Activated T-helper 1 cell treated with anti-CD3 and anti-CD28 coated beads, Interleukin-12 subunit alpha, Interleukin-12 subunit beta, Interleukin-2, Interleukin-4 antibody, amounts not matched to agents 30 ng/mL and 10 ng/mL and 1 ng/mL, durations not matched to agents 14 hours and 24 hours and 36 hours (primary cell): ENCODE measurements around the gene SH3RF2. TPM values are rescaled to one million over a fixed set of nuclear protein-coding genes. Genes with fewer than 3 reads are reported as not detected.

Experiments used
- DNase-seq: peaks from one replicate; pipeline ENCODE4 v3.0.0; 2021; ENCODE audit warnings: low spot score
- H3K27ac Mint-ChIP-seq: one replicate; pipeline ENCODE4 v1.8.0; 2021; ENCODE audit warnings: mild to moderate bottlenecking, mixed read lengths
- H3K27me3 Mint-ChIP-seq: one replicate; pipeline ENCODE4 v1.8.0; 2022; ENCODE audit warnings: mild to moderate bottlenecking, moderate library complexity, mixed read lengths; ENCODE audit not compliant: insufficient read depth
- H3K36me3 Mint-ChIP-seq: one replicate; pipeline ENCODE4 v1.8.0; 2021; ENCODE audit warnings: low read depth, mixed read lengths
- H3K4me1 Mint-ChIP-seq: one replicate; pipeline ENCODE4 v1.8.0; 2021; ENCODE audit warnings: low read depth, mixed read lengths
- H3K4me3 Mint-ChIP-seq: one replicate; pipeline ENCODE4 v1.8.0; 2021; ENCODE audit warnings: mild to moderate bottlenecking, moderate library complexity, mixed read lengths
- H3K9me3 Mint-ChIP-seq: one replicate; pipeline ENCODE4 v1.8.0; 2021; ENCODE audit warnings: mixed read lengths
- intact Hi-C: fragments of 100-400 bp; cut with micrococcal nuclease; formaldehyde crosslinking; loops from one replicate; pipeline ENCODE4 v1.15.1; 2024
- total RNA-seq: library from RNA; stranded (reverse); gene quantifications from 2 replicates; pipeline ENCODE4 v1.2.3, GENCODE V29; 2022

The SH3RF2 gene
- total RNA-seq, 1 donor from 2014 or later: 0.18 TPM

GRCh38 chr5:146034605-146035004, 98.2 kb downstream of the SH3RF2 start:
- Mint-ChIP-seq H3K4me3 (no peak overlapping the region), H3K9me3 (no peaks in the 10 kb centered on the region), H3K4me1 (no peaks in the 10 kb centered on the region), H3K27me3 (peaks cover 8% of the 10 kb centered on the region), H3K36me3 (no peaks in the 10 kb centered on the region), H3K27ac (no peak overlapping the region)
- intact Hi-C loops: no loop called here
- DNase-seq: no peak

DNA sequence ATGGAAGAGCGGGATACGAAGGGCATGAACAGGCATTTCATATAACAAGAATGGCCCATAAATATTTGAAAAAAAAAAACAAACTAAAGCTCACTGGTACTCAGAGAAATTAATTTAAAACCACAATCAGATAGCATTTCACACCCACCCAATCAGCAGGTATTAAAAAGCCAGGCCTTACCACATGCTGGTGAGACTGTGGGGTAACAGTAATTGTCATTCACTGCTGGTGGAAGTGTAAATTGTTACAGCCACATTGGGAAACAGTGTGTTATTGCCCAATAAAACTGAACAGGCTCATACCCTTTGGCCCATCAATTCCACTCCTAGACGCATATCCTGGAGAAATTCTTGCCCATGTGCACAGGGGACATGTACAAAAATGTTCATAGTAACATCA, 103.0 kb downstream of the SH3RF2 start:
- H3K9me3 Mint-ChIP-seq: no peaks in the 10 kb centered on the region
- H3K4me1 Mint-ChIP-seq: peaks cover 10% of the 10 kb centered on the region
- no peak overlapping the region for H3K4me3 Mint-ChIP-seq
- H3K27me3 Mint-ChIP-seq: peaks cover 13% of the 10 kb centered on the region
- no peaks in the 10 kb centered on the region for H3K36me3 Mint-ChIP-seq
- intact Hi-C loops: no loop called here
- H3K27ac Mint-ChIP-seq: no peak overlapping the region
- DNase-seq: no peak

DNA sequence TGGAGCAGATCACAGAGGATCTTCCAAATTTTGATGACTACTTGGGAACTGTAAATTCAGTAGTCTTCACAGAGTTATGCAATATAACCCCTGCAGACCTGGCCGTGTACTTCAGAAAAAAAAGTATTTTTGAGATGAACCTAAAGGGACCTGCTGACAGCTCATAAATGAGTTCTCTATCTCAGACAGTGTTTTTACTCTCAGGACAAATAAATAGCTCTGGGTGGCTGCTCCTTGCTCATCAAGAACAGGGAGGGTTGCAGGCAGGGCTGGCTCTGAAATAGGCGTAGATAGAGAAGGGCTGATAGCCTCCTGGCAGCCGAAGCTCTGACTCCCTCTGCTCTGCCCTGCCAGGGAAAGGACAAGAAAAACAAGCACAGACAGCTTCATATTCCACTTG, 104.1 kb downstream of the SH3RF2 start:
- Mint-ChIP-seq H3K27me3 (peaks cover 13% of the 10 kb centered on the region), H3K27ac (no peak overlapping the region), H3K4me1 (peaks cover 10% of the 10 kb centered on the region), H3K9me3 (no peaks in the 10 kb centered on the region), H3K36me3 (no peaks in the 10 kb centered on the region), H3K4me3 (no peak overlapping the region)
- no peak for DNase-seq
- intact Hi-C loops: loop anchor here (10.0 kb wide), 1 partner anchor 1836 kb away; no protein-coding TSS in a partner anchor

DNA sequence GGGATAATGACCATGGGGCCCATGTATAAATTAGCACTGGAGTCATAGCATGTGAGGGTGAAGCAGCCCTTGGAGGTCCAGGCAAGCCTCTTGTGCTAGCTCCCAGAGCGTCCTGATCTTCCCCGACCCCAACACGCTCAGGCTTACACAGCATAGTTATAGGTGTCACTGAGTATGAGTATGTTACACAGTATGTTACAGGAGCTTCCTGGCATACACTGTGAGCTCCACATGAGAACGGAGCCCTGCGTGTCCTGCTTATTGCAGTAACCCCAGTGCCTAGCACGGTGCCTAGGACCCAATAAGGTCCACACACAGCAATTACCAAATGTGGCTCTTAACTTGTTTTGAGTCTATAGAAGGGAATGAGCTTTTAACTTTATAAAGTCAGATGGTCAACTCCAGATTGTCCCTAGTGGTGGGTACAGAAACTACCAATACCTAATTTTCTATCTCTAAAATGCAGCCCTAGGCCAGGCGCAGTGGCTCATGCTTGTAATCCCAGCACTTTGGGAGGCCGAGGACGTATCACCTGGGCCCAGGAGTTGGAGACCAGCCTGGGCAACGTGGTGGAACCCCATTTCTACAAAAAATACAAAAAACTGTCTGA, 104.9 kb downstream of the SH3RF2 start:
- no peak overlapping the region for H3K4me3 Mint-ChIP-seq
- H3K36me3 Mint-ChIP-seq: no peaks in the 10 kb centered on the region
- peaks cover 14% of the 10 kb centered on the region for H3K27me3 Mint-ChIP-seq
- H3K4me1 Mint-ChIP-seq: peaks cover 10% of the 10 kb centered on the region
- intact Hi-C loops: loop anchor here (10.0 kb wide), 1 partner anchor 1836 kb away; no protein-coding TSS in a partner anchor
- H3K9me3 Mint-ChIP-seq: no peaks in the 10 kb centered on the region
- H3K27ac Mint-ChIP-seq: no peak overlapping the region
- no peak for DNase-seq

DNA sequence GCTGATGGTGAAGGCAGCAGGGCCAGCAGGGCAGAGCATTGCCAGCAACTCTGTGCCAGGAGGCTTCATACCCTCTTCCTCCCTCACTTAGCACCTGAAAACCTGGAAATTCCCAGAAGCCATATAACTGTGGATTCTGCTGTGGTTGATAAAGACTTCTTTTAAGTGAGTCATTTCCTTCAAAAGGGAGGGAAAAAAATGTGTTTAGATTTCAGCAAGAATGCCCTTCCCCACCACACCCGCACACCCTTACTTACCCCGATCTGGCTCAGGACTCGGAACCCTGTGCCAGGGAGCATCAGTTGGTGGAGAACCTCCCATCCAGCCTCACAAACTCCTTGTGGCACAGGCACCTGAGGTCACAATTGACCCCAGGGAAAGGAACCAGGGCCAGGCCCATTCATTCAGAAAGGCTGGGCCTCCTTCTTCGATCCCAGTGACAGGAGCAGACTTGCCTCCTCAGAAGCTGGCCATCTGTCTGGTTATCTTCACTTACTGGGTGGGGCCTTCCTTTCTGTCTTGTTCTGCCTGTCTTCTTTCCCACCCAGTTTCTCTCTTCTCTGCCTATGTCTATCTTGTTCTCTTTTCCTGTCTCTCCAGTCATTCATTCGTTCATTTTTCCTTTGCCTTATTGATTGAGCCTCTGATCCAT, 106.4 kb downstream of the SH3RF2 start:
- Mint-ChIP-seq H3K4me1 (peaks cover 10% of the 10 kb centered on the region), H3K27ac (no peak overlapping the region), H3K36me3 (no peaks in the 10 kb centered on the region), H3K9me3 (no peaks in the 10 kb centered on the region), H3K4me3 (no peak overlapping the region), H3K27me3 (peaks cover 17% of the 10 kb centered on the region)
- no peak for DNase-seq
- intact Hi-C loops: loop anchor here (10.0 kb wide), 1 partner anchor 1838 kb away; no protein-coding TSS in a partner anchor

- Mint-ChIP-seq H3K36me3 (no peaks in the 10 kb centered on the region), H3K9me3 (no peaks in the 10 kb centered on the region), H3K4me1 (peaks cover 10% of the 10 kb centered on the region), H3K27ac (no peak overlapping the region), H3K4me3 (no peak overlapping the region), H3K27me3 (peaks cover 16% of the 10 kb centered on the region)
- no peak for DNase-seq
- intact Hi-C loops: loop anchor here (10.0 kb wide), 1 partner anchor 1839 kb away; no protein-coding TSS in a partner anchor
Observed at GRCh38 chr5:146043722-146044121, 107.3 kb downstream of the SH3RF2 start.

DNA sequence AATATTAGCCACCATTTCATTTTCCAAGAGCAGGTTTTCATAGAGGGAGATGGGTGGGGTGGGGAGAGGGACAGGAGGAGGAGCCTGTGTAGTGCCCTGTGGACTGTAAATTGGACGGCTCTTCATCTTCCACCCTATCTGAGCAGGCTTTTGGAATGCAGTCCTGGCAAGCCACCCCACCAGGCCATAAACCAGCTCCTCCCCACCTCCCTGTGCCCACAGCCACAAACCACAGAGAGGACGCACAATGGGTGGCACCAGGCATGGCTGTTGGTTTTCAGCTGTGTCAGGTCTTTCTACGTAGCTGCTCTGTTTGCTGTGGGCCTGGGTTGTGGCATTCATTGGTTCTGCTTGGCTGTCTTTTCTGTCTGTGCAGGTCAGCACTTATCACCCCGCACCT, 111.0 kb downstream of the SH3RF2 start:
- Mint-ChIP-seq H3K4me3 (no peak overlapping the region), H3K4me1 (peaks cover 9% of the 10 kb centered on the region), H3K27ac (no peak overlapping the region), H3K9me3 (no peaks in the 10 kb centered on the region), H3K27me3 (peaks cover 18% of the 10 kb centered on the region), H3K36me3 (no peaks in the 10 kb centered on the region)
- intact Hi-C loops: loop anchor here (10.0 kb wide), 1 partner anchor 1843 kb away; no protein-coding TSS in a partner anchor
- DNase-seq: no peak

DNA sequence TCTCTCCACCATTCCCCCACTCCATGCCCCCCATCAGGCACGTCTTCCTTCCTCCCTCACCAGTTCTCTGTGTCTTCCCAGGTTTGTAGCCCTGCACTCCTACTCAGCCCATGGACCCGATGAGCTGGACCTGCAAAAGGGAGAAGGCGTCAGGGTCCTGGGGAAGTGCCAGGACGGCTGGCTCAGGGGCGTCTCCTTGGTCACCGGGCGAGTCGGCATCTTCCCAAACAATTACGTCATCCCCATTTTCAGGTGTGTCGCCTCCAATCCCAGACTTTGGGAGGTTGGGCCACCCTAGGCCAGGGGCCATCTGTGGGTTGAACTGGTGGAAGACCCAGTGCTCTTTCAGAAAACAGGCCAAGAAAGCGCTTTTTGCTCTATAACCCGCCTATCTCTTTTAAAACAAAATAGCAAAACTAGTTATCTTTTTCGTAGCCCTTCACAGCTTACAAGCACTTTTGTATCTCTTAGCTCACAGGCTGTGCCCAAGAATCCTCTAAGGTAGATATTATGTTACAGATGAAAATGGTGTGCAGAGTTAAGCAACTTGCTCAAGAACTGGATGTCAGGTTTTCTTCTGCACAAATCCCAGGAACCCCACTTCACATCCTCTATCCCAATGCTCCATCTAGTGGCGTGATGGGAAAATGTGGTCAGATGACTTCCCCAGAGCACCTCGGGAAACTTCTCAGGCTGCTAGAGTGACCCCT, 112.8 kb downstream of the SH3RF2 start:
- Mint-ChIP-seq H3K27ac (no peak overlapping the region), H3K36me3 (no peaks in the 10 kb centered on the region), H3K4me1 (no peaks in the 10 kb centered on the region), H3K4me3 (no peak overlapping the region), H3K27me3 (peaks cover 18% of the 10 kb centered on the region), H3K9me3 (no peaks in the 10 kb centered on the region)
- intact Hi-C loops: loop anchor here (1.0 to 10.0 kb wide), 3 partner anchors 224 to 1844 kb away; no protein-coding TSS in a partner anchor
- DNase-seq: no peak

DNA sequence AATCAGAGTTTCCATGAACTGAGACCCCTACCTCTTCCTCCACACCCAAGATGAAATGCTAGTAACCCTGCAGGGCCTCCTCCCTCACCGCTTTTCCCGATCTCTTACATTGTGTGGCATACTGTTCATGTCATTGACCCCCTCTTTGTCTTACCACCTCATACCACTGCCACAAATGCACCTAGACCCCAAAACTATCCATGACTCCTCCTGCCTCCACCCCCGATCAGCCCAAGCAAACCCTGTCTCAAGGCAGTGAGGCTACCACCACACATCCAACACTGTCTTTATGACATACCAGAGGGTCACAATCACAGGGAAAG, 113.3 kb downstream of the SH3RF2 start:
- H3K27me3 Mint-ChIP-seq: peaks cover 21% of the 10 kb centered on the region
- H3K4me1 Mint-ChIP-seq: no peaks in the 10 kb centered on the region
- H3K27ac Mint-ChIP-seq: no peak overlapping the region
- no peaks in the 10 kb centered on the region for H3K9me3 Mint-ChIP-seq
- no peak overlapping the region for H3K4me3 Mint-ChIP-seq
- no peak for DNase-seq
- intact Hi-C loops: loop anchor here (1.0 to 10.0 kb wide), 3 partner anchors 224 to 1845 kb away; no protein-coding TSS in a partner anchor
- no peaks in the 10 kb centered on the region for H3K36me3 Mint-ChIP-seq

- Mint-ChIP-seq H3K36me3 (no peaks in the 10 kb centered on the region), H3K27ac (no peak overlapping the region), H3K4me3 (no peak overlapping the region), H3K27me3 (peaks cover 22% of the 10 kb centered on the region), H3K4me1 (no peaks in the 10 kb centered on the region), H3K9me3 (no peaks in the 10 kb centered on the region)
- intact Hi-C loops: no loop called here
- no peak for DNase-seq
Observed at GRCh38 chr5:146050086-146050485, 113.7 kb downstream of the SH3RF2 start.

GRCh38 chr5:146051678-146052077, 115.3 kb downstream of the SH3RF2 start:
- Mint-ChIP-seq H3K4me3 (no peak overlapping the region), H3K27me3 (peaks cover 17% of the 10 kb centered on the region), H3K36me3 (no peaks in the 10 kb centered on the region), H3K9me3 (no peaks in the 10 kb centered on the region), H3K4me1 (no peaks in the 10 kb centered on the region), H3K27ac (no peak overlapping the region)
- DNase-seq: no peak
- intact Hi-C loops: loop anchor here (2.0 kb wide), 1 partner anchor 355 kb away; no protein-coding TSS in a partner anchor

DNA sequence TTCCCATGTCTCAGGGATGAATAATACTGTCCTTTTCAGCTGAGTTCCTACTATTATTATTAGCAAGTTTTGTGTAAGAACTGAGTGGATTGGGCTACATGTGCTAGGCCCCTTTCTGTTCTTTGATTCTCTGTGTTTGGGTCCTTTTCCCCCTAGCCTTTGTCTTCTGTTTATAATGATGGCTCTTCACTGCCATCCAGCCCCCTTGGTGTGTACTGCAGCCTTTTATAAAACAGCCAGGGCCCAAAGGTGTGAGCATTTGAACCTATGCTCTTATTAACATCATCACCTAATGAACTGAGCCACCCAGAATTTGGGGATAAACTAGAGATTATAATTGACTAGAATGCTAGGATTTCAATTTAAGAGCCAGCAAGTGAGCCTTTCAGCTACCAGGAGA, 116.4 kb downstream of the SH3RF2 start:
- Mint-ChIP-seq H3K9me3 (no peaks in the 10 kb centered on the region), H3K27me3 (peaks cover 20% of the 10 kb centered on the region), H3K4me3 (no peak overlapping the region), H3K27ac (no peak overlapping the region), H3K36me3 (no peaks in the 10 kb centered on the region), H3K4me1 (no peaks in the 10 kb centered on the region)
- intact Hi-C loops: loop anchor here (2.0 kb wide), 1 partner anchor 356 kb away; no protein-coding TSS in a partner anchor
- DNase-seq: no peak

DNA sequence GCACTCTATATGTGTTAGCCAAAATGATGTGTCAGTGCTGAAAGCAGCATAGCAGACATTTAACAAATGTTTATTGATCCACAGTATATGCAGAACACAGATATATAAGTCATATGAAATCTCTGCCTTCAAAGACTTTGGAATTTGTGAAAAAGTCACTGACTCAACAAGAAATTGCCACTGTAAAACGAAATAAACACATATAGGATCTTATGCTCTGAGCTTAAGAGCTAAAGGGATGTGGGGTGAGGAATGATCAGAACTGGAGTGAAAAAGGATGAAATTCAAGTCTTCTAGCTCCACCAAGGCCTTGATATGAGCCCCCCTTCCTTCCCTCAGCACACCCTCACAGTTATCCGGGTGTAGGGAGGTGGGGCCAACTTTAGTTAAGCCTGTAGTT, 119.1 kb downstream of the SH3RF2 start:
- intact Hi-C loops: no loop called here
- H3K9me3 Mint-ChIP-seq: no peaks in the 10 kb centered on the region
- no peak for DNase-seq
- H3K27ac Mint-ChIP-seq: no peak overlapping the region
- no peak overlapping the region for H3K4me3 Mint-ChIP-seq
- H3K36me3 Mint-ChIP-seq: no peaks in the 10 kb centered on the region
- H3K27me3 Mint-ChIP-seq: peaks cover 21% of the 10 kb centered on the region
- no peaks in the 10 kb centered on the region for H3K4me1 Mint-ChIP-seq
